ENCODE measurements around the gene NUBPL.
"Not testable (repeated sequence)": the region's sequence is repeated elsewhere in the genome, so short reads cannot be mapped to it uniquely, and the experiment has no call there.

NUBPL gene

GRCh38 chr14:31749275-31749674, 188.1 kb downstream of the NUBPL start:
- no peak for DNase-seq

- DNase-seq, result not testable (repeated sequence)
Measured at GRCh38 chr14:31751047-31751446, 189.8 kb downstream of the NUBPL start.

DNA sequence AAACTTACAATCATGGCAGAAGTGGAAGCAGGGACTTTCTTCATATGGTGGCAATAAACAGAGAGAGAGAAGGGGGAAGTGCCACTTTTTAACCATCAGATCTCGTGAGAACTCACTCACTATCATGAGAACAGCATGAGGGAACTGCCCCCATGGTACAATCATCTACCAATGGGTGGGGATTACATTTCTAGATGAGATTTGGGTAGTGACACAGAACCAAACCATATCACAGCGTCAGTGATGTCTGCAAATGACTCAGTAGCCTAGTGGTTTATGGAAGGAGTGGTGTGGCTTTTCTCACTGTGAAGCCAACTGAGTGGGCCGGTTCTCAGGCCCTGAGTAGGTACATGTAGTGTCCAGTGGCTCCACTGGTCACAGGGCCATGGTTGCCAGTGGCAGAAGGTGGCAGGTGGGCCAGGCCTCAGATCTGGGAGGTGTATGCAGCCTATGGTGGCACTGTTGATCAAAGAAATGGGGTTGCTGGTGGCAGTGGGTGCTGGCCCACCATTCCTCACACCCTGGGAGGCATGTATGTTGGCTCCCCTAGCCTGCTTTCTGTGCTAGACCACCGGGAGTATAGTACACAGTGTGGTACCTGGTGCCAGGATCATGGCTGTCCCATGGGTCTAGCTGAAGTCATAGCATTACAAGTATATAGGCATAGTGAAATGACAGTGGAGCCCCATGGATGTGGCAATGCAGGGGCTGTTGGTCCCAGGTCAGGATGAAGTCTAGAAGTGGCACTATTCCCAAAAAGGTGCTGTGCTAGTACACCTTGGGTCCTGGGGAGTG, 191.9 kb downstream of the NUBPL start:
- DNase-seq, result no peak

GRCh38 chr14:31758941-31759340, 197.7 kb downstream of the NUBPL start:
- DNase-seq, result no peak

GRCh38 chr14:31760277-31760676, 199.1 kb downstream of the NUBPL start:
- no peak for DNase-seq

DNA sequence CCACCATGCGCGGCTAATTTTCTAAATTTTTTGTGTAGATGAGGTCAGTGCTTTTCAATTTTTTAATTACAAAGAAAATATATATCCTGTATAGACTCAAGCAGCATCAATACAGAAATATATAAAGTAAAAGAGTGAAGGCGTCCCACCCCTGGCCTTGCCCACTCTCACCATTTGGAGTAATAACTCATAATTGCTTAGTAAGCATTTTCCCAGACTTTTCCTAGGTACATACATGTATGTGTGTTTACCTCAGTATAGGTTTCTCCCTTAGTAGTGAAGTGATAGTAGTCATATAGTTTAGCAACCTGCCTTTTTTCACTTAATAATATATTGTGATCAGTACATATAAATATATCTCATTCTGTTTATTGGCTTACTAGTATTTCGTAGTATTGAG, 200.1 kb downstream of the NUBPL start:
- no peak for DNase-seq

- no peak for DNase-seq
Measured at GRCh38 chr14:31763041-31763440, 201.8 kb downstream of the NUBPL start.

DNA sequence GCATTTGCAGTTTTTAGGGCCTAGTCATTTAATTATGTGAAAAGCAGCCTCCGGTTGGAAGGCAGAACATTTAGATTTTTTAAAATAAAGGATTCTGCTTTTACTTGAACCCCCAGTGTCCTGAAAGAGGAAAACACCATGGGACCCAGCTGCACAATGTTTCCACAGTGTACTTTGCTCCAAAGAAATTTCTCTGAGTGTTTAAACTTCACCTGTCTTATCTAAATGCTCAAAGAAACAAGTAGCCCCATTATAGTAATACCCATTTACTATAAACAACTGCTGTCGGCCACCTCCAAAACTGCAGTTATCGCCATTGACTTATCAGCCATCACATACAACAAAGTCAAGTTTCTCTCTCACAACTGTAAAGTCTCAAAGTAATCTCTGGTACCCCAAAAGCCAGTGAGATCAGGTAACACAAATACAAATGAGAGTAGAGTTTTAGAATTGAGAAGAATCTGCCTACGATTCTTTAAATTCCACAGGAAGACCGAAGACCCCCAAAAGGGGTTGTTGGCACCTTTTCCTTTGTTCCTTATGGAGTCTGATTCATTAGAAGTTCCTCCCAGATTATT, 205.2 kb downstream of the NUBPL start:
- no peak for DNase-seq

GRCh38 chr14:31768355-31768754, 207.2 kb downstream of the NUBPL start:
- DNase-seq, result no peak

- no peak for DNase-seq
Measured at GRCh38 chr14:31770271-31770670, 209.1 kb downstream of the NUBPL start.

DNA sequence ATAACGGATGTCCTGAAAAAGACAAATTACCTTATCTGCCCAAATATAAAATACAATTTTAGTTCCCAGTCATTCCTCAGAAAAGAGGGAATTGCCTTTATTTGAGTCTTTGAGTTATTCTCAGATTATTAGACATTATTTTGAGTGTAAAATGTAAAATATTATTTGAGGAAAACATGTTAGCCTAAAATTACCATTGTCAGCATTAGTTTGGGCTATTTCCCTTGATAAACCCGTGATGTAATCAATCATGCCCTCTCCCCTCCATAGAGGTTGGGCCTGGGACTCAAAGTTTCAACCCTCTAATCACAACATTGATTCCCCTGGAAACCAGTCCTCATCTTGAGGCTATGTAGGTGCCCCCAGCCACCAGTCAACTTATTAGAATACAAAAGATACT, 213.4 kb downstream of the NUBPL start:
- no peak for DNase-seq

DNA sequence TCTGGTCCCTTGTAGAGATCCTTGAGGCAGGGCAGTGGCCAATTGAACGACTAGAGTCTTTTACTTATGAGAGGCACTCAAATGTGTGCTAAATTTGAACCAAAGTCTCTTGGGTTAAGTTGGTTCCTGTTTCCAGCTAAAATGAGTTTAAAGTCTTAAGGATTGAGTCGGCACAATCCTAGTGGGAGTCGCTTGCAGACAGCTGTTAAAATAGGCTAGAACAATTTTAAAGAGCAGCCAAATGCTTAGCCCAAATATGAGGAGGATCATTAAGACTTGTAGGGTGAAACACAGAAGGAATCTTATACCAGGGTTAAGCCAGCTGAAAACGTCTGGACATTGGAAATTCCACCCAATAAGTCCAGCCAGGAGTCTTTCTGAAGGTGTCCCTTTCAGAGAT, 216.1 kb downstream of the NUBPL start:
- DNase-seq, result no peak

DNA sequence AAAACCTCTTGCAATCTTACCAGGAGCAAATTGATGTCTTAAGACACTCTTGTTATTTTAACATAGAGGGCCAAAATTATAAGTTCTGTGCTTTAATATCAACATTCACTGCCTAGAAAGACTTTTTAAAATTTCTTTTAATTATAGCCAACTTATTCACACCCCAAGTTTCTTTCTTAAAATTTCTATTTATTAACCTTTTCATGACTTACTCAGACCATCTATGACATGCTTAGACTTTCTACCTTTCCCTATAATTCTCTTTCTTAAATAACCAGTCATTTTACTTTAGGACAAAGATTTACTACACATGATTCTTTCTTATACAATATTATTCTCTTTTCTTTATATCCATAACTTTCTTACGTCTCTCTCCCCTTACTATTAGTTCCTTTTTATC, 220.4 kb downstream of the NUBPL start:
- DNase-seq, result no peak

DNA sequence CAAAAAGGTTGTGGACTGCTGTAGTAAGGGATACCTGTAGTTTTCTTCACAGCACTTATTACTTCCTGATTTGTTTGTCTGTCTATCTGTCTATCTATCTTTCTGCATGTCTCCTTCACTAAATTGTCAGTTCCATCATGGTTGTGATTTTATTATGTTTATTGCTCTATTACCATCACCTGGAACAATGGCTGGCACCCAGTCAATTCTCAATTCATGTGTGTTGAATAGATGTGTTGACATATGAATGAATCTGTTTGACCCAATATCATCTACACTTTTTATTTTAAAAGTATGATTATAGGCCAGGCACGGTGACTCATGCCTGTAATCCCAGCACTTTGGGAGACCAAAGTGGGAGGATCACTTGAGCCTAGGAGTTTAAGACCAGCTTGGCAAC, 224.4 kb downstream of the NUBPL start:
- no peak for DNase-seq

DNA sequence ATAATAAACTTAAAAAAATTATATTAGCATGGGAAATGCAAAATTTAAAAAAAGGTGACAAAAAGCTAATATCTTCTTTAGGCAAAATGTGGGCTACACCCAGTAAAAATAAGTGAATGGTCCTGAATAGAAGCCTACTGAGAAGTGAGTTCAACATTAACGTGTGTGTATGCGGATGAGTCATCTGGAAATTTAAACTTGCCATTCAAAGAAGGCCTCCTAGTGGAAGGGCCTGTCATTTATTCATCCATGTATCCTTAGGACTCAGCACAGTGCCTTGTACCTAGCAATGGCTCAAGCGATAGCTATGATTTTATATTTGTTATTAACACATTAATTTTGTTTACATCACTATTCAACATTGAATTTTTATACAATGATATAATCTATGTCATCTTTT, 226.2 kb downstream of the NUBPL start:
- no peak for DNase-seq

DNA sequence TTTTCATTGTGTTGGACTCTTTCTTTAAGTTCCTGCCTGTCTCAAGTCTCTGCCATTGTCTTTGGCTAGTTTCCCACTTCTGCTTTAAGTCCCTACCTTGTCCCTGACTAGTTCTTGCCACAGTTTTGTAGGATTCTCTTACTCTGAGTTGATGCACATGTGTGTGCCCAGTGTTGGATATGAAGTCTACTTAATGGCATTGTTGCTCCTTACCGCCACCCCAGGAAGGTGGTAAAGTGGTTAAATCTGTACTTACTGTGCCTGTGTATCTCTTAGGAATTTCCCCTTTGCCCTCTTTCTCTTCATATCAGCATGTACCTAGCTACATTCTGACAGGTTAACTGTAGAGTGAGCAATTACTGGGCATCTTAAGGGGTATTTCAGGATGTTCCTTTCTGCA, 227.1 kb downstream of the NUBPL start:
- DNase-seq, result no peak

DNA sequence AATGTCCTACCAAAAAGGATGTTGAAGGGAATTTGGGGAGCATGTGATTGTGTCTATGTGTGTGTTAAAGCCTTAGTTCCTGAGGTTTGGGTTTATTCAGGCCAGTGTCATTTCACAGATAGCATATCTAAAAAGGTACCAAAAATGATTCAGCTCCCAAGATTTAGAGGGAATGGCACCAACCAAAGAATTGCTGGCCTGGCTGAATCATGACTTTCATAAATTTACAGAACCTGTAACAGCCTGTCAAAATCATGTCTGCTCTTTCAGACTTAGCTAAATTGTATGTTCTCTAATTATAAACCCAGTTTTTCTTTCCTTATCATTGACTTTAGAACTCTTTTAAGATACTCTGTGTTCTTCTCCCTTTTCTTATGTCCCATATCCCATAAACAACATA, 231.5 kb downstream of the NUBPL start:
- no peak for DNase-seq

DNA sequence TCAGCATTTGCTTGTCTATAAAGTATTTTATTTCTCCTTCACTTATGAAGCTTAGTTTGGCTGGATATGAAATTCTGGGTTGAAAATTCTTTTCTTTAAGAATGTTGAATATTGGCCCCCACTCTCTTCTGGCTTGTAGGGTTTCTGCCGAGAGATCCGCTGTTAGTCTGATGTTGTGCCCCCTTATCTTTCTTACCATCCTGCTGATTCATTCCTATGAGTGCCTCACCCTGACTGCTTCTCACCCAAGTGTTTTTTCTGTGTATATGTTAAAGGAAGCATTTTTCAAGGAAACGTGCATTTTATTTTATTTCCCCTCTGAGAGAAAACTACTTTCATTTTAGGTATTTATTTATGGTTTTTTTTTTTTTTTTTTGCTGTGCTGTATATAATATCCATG, 236.7 kb downstream of the NUBPL start:
- not testable (repeated sequence) for DNase-seq

GRCh38 chr14:31802838-31803237, 241.6 kb downstream of the NUBPL start:
- DNase-seq, result no peak

DNA sequence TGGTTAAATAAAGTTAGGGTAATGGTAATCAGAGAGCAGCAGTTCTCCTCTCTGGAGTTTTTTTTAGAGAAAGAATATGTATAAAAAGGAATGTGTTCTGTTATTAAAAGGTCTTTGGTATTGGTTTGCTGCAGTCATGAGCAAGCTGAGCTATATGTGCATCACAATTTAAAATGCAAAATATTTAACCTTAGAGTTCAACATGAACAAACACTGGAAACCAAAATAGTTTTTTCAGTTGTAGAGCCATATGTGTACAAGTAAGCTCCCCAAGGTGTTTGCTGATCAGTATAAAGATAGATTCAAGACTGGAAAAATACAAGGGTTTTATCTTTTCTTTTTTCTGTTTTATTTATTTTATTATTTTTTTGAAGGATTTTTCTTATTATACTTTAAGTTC, 245.0 kb downstream of the NUBPL start:
- DNase-seq, result no peak

GRCh38 chr14:31811693-31812628, 250.8 kb downstream of the NUBPL start:
- not testable (repeated sequence) for DNase-seq

DNA sequence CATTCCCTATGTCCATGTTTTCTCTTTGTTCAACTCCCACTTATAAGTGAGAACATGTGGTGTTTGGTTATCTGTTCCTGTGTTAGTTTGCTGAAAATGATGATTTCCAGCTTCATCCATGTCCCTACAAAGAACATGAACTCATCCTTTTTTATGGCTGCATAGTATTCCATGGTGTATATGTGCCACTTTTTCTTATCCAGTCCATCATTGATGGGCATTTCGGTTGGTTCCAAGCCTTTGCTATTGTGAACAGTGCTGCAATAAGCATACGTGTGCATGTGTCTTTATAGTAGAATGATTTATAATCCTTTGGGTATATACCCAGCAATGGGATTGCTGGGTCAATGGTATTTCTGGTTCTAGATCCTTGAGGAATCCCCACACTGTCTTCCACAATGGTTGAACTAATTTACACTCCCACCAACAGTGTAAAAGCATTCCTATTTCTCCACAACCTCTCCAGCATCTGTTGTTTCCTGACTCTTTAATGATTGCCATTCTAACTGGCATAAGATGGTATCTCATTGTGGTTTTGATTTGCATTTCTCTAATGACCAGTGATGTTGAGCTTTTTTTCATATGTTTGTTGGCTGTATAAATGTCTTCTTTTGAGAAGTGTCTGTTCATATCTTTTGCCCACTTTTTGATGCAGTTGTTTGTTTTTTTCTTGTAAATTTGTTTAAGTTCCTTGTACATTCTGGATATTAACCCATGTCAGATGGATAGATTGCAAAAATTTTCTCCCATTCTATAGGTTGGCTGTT, 252.7 kb downstream of the NUBPL start:
- not testable (repeated sequence) for DNase-seq

DNA sequence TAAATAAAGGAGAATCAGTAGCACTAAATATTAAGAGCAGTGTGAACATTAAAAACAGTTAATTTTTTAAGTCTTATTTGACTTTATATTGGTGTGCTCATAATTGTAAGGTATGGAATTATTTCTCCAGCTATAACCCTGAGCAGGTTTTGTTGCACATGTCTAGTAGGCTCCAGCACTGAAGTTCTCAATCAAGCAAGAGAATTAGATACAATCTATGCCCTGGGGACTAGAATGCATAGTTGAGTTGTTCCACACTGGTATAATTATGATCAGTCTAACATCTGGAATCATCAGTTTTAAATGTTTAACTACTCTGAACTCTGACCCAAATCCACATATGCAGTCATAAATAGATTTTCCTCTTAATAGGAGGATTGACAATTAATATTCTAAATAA, 258.1 kb downstream of the NUBPL start:
- DNase-seq, result no peak
